ENCODE results near the gene GRK4. TPM values are rescaled to one million over a fixed set of nuclear protein-coding genes. Genes with fewer than 3 reads are reported as not detected.
A peak's percentile ranks its signal among the peaks of the same experiment; 100 is the strongest.

The GRK4 gene
- total and polyA plus RNA-seq, 7 donors: 0.60 to 10.2 (median 3.9) TPM

DNA sequence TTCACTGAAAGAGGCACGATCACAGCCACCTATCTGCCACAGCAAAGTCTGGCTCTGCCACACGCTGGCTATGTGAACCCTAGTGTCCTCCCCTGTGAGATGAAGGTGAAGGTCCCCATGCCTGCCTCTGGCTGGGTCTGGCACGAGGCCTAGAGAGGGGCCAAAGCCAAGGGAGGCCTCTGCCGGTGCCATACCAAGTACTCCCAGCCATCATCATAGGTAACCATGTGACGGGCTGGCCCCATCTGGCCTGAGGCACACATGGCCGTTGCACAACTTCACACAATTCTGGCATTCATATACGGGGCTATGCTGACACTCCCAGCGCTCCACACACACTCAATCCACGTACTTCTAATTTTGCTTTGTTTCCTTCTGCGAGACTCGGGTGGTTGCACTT is 15.4 kb upstream of the GRK4 start:
- TF ChIP-seq, protein P1, sequence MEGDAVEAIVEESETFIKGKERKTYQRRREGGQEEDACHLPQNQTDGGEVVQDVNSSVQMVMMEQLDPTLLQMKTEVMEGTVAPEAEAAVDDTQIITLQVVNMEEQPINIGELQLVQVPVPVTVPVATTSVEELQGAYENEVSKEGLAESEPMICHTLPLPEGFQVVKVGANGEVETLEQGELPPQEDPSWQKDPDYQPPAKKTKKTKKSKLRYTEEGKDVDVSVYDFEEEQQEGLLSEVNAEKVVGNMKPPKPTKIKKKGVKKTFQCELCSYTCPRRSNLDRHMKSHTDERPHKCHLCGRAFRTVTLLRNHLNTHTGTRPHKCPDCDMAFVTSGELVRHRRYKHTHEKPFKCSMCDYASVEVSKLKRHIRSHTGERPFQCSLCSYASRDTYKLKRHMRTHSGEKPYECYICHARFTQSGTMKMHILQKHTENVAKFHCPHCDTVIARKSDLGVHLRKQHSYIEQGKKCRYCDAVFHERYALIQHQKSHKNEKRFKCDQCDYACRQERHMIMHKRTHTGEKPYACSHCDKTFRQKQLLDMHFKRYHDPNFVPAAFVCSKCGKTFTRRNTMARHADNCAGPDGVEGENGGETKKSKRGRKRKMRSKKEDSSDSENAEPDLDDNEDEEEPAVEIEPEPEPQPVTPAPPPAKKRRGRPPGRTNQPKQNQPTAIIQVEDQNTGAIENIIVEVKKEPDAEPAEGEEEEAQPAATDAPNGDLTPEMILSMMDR (IDR thresholded peaks at IDR 0.05): no peak
- no peak for TF ChIP-seq EP300 (IDR thresholded peaks at IDR 0.05)
- no peak for TF ChIP-seq POLR2A (IDR thresholded peaks at IDR 0.05)
- no peak for TF ChIP-seq POLR2AphosphoS5 (IDR thresholded peaks at IDR 0.05)
- Histone ChIP-seq H3K27ac (no peak overlapping the region), H3K36me3 (peaks cover 54 to 100% (median 66%) of the 10 kb centered on the region in 4 donors), H3K4me1 (no peaks in the 10 kb centered on the region), H3K27me3 (no peaks in the 10 kb centered on the region), H3K4me3 (no peak overlapping the region), H3K9me3 (no peaks in the 10 kb centered on the region)
- intact Hi-C loops (cut with DNase I): no loop called here
- WGBS, 2 donors: 89 to 90% methylated on average over 11 of the region's 11 CpGs
- DNase-seq: peak; percentile 61

DNA sequence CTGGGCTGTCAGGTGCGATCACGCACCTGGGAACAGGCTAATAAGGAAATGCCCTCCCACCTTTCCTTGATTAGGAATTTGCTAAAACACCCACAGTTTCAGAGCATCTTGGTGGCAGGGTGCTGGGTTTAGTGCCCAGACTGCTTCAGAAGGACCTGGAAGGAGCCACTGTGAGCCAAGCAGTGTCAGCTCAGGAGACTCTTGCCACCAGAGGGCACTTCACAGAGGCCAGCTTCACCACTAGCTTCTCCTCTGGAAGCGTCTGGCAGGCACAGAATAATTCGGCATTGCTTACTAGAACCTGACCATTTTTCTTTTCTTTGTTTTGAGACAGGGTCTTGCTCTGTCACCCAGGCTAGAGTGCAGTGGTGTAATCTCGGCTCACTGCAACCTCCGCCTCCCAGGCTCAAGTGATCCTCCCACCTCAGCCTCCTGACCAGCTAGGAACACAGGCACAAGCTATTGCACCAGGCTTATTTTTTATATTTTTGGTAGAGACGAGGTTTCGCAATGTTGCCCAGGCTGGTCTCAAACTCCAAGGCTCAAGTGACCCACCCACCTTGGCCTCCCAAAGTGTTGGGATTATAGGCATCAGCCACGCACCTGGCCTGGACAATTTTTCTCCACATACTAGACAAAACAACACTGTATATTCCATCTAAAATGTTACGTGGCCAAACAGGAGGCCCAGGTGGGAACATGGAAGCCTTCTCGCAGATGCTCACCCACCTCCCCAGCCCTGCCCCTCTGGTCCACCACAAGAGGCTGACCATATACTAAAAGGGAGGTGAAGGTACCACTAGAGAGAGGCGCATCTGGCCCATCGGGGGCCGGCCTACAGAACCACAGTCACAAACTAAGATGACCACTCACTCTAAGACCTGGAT is 14.2 kb upstream of the GRK4 start:
- TF ChIP-seq POLR2A (IDR thresholded peaks at IDR 0.05): no peak
- TF ChIP-seq EP300 (IDR thresholded peaks at IDR 0.05): no peak
- TF ChIP-seq, protein P1 (IDR thresholded peaks at IDR 0.05): no peak
- TF ChIP-seq POLR2AphosphoS5 (IDR thresholded peaks at IDR 0.05): no peak
- no peaks in the 10 kb centered on the region for H3K4me1 ChIP-seq
- WGBS, 2 donors: 90 to 93% methylated on average over 14 of the region's 14 CpGs
- peak; percentile 55 for DNase-seq
- H3K9me3 ChIP-seq: no peaks in the 10 kb centered on the region
- H3K36me3 ChIP-seq: peaks cover 54 to 100% (median 67%) of the 10 kb centered on the region in 4 donors
- no peaks in the 10 kb centered on the region for H3K27me3 ChIP-seq
- intact Hi-C loops (cut with DNase I): no loop called here
- no peak overlapping the region for H3K4me3 ChIP-seq
- no peak overlapping the region for H3K27ac ChIP-seq

DNA sequence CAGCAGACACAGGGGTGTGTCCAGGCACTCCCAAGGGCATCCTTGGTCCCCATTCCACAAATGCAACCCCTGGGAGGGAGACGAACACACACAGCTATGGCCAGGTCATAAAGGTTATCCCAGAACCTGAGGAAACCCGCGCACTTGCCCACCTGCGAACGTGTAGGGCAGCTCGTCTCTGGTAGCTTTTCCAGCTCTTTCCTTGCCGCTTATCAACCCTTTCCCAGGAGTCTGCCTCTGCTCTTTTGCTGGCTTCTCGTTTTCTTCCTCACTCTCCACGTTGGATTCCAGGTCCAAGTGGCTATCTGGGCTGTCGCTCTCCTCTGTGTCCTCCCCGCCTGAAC is 13.6 kb upstream of the GRK4 start:
- 92 to 95% methylated on average over 11 of the region's 11 CpGs for WGBS, 2 donors
- no peaks in the 10 kb centered on the region for H3K4me1 ChIP-seq
- H3K27ac ChIP-seq: no peak overlapping the region
- no peak overlapping the region for H3K4me3 ChIP-seq
- H3K9me3 ChIP-seq: no peaks in the 10 kb centered on the region
- peaks cover 51 to 100% (median 66%) of the 10 kb centered on the region in 4 donors for H3K36me3 ChIP-seq
- TF ChIP-seq, protein P1 (IDR thresholded peaks at IDR 0.05): no peak
- no peak for TF ChIP-seq POLR2AphosphoS5 (IDR thresholded peaks at IDR 0.05)
- TF ChIP-seq POLR2A (IDR thresholded peaks at IDR 0.05): no peak
- no peak for TF ChIP-seq EP300 (IDR thresholded peaks at IDR 0.05)
- H3K27me3 ChIP-seq: no peaks in the 10 kb centered on the region
- intact Hi-C loops (cut with DNase I): no loop called here
- peak; percentile 46 for DNase-seq

DNA sequence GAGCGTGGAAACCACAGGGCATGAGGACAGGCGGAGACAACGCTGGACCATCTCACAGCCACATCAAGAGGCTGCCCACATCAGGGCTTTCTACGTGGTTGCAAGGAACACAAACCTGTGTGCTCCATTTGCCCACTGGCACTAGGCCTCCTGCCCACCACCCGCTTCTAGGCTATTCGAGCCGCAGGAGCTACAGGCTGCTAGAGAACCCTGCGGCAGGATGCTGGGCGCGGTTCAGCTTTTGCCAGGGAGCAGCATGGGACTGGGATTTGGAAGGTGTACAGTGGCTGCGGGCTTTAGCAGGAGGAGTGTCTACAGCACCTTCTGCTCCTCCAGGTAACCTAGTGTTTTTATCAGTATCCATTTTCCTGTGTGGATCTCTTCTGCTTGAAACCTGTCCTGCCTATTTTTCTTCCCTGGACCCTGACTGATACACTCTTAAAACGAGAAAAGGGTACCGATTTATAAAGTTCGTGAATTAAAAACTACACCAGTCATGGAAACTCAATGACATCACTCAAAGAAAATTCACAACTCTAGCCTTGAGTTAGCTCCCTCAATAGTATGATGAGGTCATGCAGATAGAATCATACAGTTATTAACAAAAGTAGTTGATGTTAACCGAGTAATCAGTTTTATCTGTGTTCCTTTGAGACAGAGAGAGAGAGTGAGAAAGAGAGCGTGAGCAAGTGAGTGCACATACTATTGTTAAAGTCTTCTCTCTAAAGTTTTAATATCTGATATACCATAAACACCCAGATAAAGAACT is 13.0 kb upstream of the GRK4 start:
- H3K27me3 ChIP-seq: no peaks in the 10 kb centered on the region
- intact Hi-C loops (cut with DNase I): no loop called here
- no peak for TF ChIP-seq EP300 (IDR thresholded peaks at IDR 0.05)
- no peak for TF ChIP-seq POLR2A (IDR thresholded peaks at IDR 0.05)
- TF ChIP-seq POLR2AphosphoS5 (IDR thresholded peaks at IDR 0.05): no peak
- TF ChIP-seq, protein P1 (IDR thresholded peaks at IDR 0.05): no peak
- peaks cover 45 to 97% (median 64%) of the 10 kb centered on the region in 4 donors for H3K36me3 ChIP-seq
- DNase-seq: peak; percentile 53
- 95 to 96% methylated on average over 16 of the region's 16 CpGs for whole genome bisulfite sequencing, 2 donors
- no peak overlapping the region for H3K27ac ChIP-seq
- no peak overlapping the region for H3K4me3 ChIP-seq
- no peaks in the 10 kb centered on the region for H3K4me1 ChIP-seq
- no peaks in the 10 kb centered on the region for H3K9me3 ChIP-seq
